ENCODE results near the gene DCUN1D4. TPM values are rescaled to one million over a fixed set of nuclear protein-coding genes. Genes with fewer than 3 reads are reported as not detected.

Gene DCUN1D4
- total RNA-seq, 1 experiment from 2014 or later, result 50.2 TPM

DNA sequence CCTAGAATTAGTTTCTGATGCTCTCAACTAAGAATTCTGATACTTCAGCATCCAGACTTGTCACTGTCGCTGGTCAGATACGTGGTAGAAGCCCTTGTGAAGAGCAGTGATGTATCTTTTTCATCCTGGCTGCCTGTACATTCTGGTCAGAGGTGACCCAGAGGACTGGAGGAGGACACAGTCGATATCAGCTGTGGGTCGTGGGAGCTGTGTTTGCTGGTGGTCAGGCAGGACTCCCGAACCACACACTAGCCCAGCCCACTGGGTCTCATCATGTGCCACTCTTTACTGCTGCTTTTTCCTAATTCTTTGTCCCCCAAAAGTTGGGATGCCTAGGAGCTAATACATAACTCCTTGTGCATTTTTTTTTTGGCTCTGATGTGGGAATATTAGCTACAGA, 6.5 kb downstream of the DCUN1D4 start:
- Histone ChIP-seq H3K9me3 (ENCODE audit: control insufficient read depth in 1 of 2, insufficient read depth in 1 of 2, low read depth in 1 of 2, low read length in 2 of 2) (no peaks in the 10 kb centered on the region), H3K9me2 (ENCODE audit: insufficient read depth) (no peaks in the 10 kb centered on the region), H2AFZ (ENCODE audit: low read depth, low read length, poor library complexity, severe bottlenecking) (no peak overlapping the region), H3K27ac (ENCODE audit: low read depth, low read length) (no peak overlapping the region), H3K4me1 (ENCODE audit: control insufficient read depth in 1 of 2, insufficient read depth in 2 of 2, low read length in 2 of 2) (peaks cover 10 to 26% of the 10 kb centered on the region in 2 experiments; a peak in 3 of 4 replicates), H3K79me2 (ENCODE audit: insufficient read depth, low read length) (peaks cover 98% of the 10 kb centered on the region), H3K4me3 (replicated peaks in 1 of 2; ENCODE audit: low read depth in 1 of 2, low read length in 2 of 2) (no peak overlapping the region), H4K20me1 (ENCODE audit: insufficient read depth) (no peaks in the 10 kb centered on the region), H3K27me3 (ENCODE audit: insufficient read depth, low read length) (no peaks in the 10 kb centered on the region), H3K9ac (ENCODE audit: low read length) (no peak overlapping the region), H3K36me3 (ENCODE audit: control insufficient read depth in 1 of 2, insufficient read depth in 2 of 2, low read length in 2 of 2) (0 out of 4 replicates have a peak, but pooled peaks cover 0 to 4% of the 10 kb centered on the region in 2 experiments), H3K4me2 (ENCODE audit: low read length) (no peak overlapping the region)
- TF ChIP-seq FOSL1 (IDR thresholded peaks at IDR 0.05; ENCODE audit: low read depth) (no peak), CBX3 (IDR thresholded peaks at IDR 0.05; ENCODE audit: low read depth) (no peak), SRF (IDR thresholded peaks at IDR 0.05; ENCODE audit: low read depth) (no peak), SP1 (IDR thresholded peaks at IDR 0.05; ENCODE audit: low read depth) (no peak), JUND (IDR thresholded peaks at IDR 0.05) (no peak), EZH2phosphoT487 (IDR thresholded peaks at IDR 0.05; ENCODE audit: borderline replicate concordance) (no peak), EGR1 (IDR thresholded peaks at IDR 0.05; ENCODE audit: low read depth) (no peak), TCF7L2 (IDR thresholded peaks at IDR 0.05; ENCODE audit: borderline replicate concordance, extremely low read depth, insufficient read depth, insufficient read length) (no peak)
- TF ChIP-seq, protein P1, sequence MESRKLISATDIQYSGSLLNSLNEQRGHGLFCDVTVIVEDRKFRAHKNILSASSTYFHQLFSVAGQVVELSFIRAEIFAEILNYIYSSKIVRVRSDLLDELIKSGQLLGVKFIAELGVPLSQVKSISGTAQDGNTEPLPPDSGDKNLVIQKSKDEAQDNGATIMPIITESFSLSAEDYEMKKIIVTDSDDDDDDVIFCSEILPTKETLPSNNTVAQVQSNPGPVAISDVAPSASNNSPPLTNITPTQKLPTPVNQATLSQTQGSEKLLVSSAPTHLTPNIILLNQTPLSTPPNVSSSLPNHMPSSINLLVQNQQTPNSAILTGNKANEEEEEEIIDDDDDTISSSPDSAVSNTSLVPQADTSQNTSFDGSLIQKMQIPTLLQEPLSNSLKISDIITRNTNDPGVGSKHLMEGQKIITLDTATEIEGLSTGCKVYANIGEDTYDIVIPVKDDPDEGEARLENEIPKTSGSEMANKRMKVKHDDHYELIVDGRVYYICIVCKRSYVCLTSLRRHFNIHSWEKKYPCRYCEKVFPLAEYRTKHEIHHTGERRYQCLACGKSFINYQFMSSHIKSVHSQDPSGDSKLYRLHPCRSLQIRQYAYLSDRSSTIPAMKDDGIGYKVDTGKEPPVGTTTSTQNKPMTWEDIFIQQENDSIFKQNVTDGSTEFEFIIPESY (IDR thresholded peaks at IDR 0.05; ENCODE audit: extremely low read depth, insufficient replicate concordance, low read length), result no peak
- TF ChIP-seq, protein P2, sequence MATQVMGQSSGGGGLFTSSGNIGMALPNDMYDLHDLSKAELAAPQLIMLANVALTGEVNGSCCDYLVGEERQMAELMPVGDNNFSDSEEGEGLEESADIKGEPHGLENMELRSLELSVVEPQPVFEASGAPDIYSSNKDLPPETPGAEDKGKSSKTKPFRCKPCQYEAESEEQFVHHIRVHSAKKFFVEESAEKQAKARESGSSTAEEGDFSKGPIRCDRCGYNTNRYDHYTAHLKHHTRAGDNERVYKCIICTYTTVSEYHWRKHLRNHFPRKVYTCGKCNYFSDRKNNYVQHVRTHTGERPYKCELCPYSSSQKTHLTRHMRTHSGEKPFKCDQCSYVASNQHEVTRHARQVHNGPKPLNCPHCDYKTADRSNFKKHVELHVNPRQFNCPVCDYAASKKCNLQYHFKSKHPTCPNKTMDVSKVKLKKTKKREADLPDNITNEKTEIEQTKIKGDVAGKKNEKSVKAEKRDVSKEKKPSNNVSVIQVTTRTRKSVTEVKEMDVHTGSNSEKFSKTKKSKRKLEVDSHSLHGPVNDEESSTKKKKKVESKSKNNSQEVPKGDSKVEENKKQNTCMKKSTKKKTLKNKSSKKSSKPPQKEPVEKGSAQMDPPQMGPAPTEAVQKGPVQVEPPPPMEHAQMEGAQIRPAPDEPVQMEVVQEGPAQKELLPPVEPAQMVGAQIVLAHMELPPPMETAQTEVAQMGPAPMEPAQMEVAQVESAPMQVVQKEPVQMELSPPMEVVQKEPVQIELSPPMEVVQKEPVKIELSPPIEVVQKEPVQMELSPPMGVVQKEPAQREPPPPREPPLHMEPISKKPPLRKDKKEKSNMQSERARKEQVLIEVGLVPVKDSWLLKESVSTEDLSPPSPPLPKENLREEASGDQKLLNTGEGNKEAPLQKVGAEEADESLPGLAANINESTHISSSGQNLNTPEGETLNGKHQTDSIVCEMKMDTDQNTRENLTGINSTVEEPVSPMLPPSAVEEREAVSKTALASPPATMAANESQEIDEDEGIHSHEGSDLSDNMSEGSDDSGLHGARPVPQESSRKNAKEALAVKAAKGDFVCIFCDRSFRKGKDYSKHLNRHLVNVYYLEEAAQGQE (IDR thresholded peaks at IDR 0.05; ENCODE audit: low read depth), result no peak
- TF ChIP-seq, protein P3, sequence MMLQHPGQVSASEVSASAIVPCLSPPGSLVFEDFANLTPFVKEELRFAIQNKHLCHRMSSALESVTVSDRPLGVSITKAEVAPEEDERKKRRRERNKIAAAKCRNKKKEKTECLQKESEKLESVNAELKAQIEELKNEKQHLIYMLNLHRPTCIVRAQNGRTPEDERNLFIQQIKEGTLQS (IDR thresholded peaks at IDR 0.05), result no peak
- DNase-seq (ENCODE audit: low read depth, low spot score) (no peak), ATAC-seq (no peak)
- CTCF ChIA-PET, result no interaction called here
- RAD21 ChIA-PET (ENCODE audit: low non-redundant PET in 1 of 2, low total read pairs in 2 of 2, uncharacterized antibody in 2 of 2, unreplicated experiment in 2 of 2), result no interaction called here
- BruUV-seq (replicated peaks), result no TSS peak
- POLR2A ChIA-PET, result no interaction called here
- intact Hi-C loops (cut with micrococcal nuclease), result no loop called here
